ENCODE results near the gene ZDHHC14.
"Not testable (repeated sequence)": the region's sequence is repeated elsewhere in the genome, so short reads cannot be mapped to it uniquely, and the experiment has no call there.

Gene ZDHHC14

DNA sequence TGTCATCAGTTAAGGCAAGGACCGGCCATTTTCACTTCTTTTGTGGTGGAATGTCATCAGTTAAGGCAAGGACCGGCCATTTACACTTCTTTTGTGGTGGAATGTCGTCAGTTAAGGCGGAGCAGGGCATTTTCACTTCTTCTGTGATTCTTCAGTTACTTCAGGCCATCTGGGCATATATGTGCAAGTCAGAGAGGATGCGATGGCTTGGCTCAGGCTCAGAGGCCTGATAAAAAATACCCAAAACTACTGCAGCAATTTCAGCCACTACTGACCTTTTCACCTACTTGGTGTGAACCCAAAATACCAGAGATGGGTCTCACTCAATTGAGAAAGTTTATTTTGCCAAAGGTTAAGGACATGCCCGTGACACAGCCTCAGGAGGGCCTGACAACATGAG, 325.4 kb downstream of the ZDHHC14 start:
- not testable (repeated sequence) for H3K4me3 ChIP-seq (ENCODE audit: low read length); DNase-seq (ENCODE audit: low read depth, low spot score)

DNA sequence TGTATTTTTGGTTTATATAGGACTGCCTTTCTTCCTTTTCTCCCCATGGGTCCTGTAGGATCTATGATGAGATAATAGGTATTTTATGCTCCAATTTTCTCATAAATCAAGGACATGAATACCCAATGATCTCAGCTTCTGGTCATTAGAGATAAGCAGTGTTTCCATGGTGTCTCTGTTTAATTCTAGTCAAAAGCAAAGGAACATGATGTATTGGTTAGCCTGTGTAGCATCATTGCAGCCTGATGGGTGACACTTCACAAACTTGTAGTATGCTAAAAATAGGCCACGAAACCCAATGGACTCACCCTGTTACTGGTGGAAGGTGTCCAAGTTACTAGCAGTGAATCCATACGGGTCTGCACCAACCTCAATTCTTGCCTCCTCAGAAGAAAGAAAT, 325.9 kb downstream of the ZDHHC14 start:
- H3K4me3 ChIP-seq (ENCODE audit: low read length): no peak overlapping the region
- no peak for DNase-seq (ENCODE audit: low read depth, low spot score)

DNA sequence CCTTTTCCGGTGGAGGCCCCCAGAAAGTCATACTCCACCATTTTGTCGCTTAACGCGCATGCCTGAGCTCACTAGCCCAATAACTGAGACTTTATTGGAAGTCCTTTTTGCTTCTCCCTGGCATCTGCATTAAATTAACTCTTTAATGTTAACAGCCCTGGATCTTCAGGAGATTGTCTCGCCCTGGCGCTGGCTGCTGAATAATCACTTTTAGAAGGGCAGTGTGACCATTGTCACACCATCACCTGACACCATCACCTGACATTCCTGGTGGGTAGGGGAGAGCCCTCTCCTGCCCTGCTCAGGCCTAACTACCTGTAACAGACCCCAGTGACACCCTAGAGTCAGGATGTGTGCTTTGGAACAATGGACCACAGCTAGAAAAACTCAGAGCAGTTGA, 326.6 kb downstream of the ZDHHC14 start:
- no peak for DNase-seq (ENCODE audit: low read depth, low spot score)
- H3K4me3 ChIP-seq (ENCODE audit: low read length): no peak overlapping the region

DNA sequence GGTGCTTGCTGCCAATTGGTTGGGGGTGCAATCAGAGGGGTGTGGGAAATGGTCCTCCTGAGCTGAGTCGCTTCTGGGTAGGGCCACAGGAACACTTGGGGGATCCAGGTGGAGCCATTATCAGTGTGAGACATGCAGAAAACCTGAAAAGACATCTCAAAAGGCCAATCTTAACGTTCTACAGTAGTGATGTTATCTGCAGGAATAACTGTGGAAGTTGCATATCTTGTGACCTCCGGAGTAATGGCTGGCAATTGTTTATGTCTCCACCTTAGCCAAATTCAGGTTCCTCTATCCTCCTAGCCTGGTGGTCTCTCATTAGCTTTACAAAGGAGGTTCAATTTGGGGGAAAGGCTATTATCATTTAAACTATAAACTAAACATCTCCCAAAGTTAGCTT, 327.2 kb downstream of the ZDHHC14 start:
- DNase-seq (ENCODE audit: low read depth, low spot score): no peak

DNA sequence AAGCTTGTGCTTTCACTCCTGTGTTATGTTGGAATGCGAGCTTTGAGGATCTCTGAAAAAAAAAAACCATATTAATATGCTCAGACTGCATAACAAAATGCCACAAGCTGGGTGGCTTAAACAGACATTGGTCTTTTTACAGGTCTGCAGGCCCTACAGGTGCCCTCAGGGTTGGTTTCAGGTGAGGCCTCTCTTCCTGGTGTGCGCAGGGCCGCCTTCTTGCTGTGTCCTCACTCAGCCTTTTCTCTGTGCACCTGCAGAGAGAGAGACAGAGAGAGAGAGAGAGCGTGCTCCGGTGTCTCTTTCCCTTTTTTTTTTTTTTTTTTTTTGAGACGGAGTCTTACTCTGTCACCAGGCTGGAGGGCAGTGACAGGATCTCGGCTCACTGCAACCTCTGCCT, 327.9 kb downstream of the ZDHHC14 start:
- no peak for DNase-seq (ENCODE audit: low read depth, low spot score)
- H3K4me3 ChIP-seq (ENCODE audit: low read length): no peak overlapping the region

More for the DNA sequence above, 327.2 kb downstream of the ZDHHC14 start:
- no peak overlapping the region for H3K4me3 ChIP-seq (ENCODE audit: low read length)

DNA sequence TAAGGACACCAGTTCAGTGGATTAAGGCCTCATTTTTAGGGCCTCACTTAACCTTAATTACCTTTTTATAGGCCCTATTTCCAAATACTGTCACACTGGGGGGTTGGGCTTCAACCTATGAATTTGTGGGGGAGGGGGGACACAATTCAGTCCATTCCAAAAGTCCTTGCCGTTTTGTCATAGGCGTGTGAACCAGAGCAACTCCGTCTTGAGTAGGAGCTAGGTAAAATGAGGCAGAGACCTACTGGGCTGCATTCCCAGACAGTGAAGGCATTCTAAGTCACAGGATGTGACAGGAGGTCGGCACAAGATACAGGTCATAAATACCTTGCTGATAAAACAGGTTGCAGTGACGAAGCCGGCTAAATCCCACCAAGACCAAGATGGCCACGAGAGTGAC, 328.6 kb downstream of the ZDHHC14 start:
- no peak for DNase-seq (ENCODE audit: low read depth, low spot score)
- no peak overlapping the region for H3K4me3 ChIP-seq (ENCODE audit: low read length)

DNA sequence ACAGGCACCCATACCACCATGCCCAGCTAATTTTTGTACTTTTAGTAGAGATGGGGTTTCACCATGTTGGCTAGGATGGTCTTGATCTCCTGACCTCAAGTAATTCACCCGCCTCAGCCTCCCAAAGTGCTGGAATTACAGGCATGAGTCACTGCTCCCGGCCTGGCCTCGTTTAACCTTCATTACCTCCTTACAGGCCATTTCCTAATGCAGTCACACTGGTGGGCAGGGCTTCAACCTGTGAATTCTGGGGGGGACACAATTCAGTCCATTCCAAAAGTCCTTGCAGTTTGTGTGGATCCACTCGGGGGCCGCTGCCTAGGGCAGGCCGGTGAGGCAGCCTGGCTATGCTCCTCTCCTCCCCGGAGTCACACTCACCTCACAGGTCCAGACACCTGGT, 329.6 kb downstream of the ZDHHC14 start:
- H3K4me3 ChIP-seq (ENCODE audit: low read length): no peak overlapping the region
- DNase-seq (ENCODE audit: low read depth, low spot score): no peak

DNA sequence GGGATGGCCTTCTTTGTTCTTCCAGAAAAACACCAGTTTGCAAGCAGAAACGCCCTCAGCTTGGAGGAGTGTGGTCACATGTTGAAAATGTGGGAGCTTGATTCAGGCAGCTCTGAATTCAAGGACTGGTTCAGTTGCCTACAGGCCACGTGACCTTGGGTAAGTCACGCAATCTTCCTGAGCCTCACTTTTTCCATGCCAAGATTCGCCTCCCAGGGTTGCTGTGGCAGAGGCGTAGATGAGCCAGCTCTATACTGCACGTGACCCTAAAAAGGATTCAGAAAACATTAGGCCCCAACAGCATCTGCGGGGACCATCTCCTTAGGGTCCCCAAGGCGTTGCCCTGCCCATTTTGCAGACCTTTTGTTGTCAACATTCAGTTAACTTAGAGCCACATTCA, 330.1 kb downstream of the ZDHHC14 start:
- no peak for DNase-seq (ENCODE audit: low read depth, low spot score)
- H3K4me3 ChIP-seq (ENCODE audit: low read length): no peak overlapping the region

DNA sequence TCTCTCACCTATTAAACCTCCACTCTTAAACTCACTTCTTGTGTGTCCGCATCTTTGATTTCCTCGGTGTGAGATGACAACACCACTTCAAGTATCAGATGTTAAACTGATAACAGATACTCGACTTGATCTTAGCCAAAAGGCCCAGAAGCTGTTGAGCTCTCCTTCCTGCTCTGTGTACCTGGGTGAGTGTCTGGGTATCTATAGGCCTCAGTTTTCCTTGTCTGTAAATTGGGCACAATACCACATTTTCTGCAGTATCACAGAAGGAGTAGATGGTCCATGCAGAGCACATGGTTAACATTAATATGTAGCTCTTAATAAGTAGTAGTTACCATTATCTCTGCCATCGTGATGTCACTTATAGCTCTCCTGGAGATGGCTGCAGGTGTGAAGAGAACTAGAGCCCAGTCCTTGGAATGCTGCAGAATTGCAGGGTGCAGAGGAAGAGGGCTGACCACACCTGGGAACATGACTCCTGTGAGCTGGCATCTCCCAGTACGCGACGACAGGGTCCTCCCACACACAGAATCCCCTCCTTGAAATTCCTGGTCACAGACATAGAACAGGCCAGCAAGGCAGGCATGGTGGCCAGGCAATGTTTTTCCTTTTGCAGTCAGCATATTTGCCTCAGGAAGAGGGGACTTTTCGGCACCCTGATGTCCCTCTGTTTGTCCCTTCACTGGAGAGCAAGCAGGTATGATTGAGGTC, 331.8 kb downstream of the ZDHHC14 start:
- no peak for DNase-seq (ENCODE audit: low read depth, low spot score)
- no peak overlapping the region for H3K4me3 ChIP-seq (ENCODE audit: low read length)

DNA sequence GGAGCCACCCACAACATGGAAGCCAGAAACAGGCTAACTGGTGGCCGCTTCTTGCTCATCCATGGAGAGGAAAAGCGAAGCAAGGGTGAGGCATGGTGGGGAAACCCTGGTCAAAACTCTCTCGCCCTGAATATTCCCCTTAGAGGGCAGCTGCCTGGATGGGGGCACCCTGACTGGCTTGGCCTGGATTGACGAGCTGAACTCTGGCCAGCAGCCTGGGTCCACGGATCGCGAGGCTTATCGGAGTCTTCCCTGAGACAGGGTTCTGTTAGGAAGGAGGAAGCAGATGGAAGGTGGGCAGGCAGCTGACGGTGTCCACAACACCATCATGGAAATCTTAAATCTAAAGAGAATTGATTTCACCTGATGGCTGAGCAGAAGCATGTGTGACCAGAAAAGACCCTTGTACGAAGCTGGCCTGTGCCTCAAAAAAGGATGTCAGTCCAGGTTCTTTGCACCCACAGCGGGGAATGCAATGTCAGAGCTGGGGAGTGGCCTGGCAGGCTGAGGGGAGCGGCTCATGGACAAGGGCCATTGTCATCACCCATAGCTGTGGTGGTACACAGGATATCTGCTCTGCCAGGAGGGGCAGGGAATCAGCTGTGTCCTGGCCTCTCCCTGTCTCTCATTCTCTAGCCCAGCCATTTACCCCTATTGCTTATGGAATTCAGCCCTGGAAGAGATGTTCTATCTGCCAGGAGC, 332.6 kb downstream of the ZDHHC14 start:
- H3K4me3 ChIP-seq (ENCODE audit: low read length): no peak overlapping the region

DNA sequence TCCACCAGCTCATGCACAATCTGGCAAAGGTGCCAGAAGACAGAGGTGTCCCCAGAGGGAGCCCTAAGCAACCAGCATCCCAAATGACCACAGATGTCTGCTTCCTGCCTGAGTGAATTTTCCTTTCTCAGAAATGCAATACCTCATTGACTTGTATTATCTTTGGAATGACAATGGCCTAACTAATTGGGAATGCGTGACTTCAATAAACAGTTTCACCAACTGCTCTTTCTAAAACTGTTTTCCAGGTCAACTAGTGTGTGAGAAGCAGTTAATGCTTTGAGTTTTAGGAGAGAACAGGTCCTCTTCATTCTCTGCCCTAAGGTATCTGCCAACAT, 333.1 kb downstream of the ZDHHC14 start:
- no peak for DNase-seq (ENCODE audit: low read depth, low spot score)
- H3K4me3 ChIP-seq (ENCODE audit: low read length): no peak overlapping the region

More for the DNA sequence above, 332.6 kb downstream of the ZDHHC14 start:
- no peak for DNase-seq (ENCODE audit: low read depth, low spot score)

DNA sequence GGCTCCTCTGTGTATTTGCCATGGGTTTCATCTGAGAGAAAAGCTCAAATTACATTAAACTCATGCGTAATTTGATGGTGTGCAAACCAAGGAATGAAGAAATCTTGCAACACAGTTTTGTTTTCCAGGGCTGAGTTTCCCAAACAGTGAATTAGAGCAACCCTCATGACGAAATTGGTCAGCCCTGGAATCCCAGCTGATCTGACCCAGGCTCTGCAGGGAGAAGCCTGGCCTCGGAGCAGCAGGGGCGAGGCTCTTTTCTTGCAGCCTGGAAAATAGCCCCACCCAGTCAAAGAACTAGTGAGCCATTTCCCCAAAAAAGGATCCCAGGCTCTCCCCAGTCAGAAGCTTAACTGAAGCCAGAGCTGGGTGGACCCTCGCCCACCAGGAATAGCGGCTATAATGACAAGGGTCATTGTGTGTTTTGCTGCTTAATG, 334.8 kb downstream of the ZDHHC14 start:
- DNase-seq (ENCODE audit: low read depth, low spot score): no peak
- H3K4me3 ChIP-seq (ENCODE audit: low read length): no peak overlapping the region

DNA sequence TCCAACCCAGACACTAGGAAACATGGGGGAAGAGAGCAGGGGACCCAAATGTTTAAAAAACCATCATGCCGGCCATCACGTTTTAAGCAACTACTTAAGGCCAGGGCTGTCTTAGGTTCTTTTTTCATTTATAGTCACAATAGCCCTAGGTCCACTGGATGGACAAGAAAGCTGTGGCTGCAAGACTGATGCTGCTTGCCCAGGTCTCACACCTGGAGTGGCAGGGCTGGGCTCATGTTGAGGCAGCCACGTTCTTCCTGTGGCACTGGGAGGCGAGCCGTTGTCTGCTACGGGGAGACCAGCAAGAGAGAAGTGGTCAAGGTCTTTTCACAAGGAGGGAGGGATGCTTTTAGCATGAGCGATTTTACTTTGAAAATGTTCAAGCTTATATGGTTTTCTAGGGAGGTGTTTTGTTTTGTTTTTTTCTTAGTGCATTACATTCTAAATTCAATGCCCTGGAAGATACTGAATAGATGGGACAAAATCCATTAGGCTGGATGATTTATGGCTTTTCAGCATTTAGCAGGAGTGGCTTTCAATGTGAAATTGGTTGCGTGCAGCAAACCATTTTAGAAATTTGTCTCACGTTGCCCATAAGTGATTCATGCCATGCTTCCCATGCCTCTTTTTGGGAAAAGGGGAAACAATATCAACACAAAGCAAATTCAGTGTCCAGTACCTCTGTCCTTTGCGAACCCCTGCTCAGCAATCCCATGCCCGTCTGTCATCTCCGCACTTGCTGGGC, 335.4 kb downstream of the ZDHHC14 start:
- no peak for DNase-seq (ENCODE audit: low read depth, low spot score)
- no peak overlapping the region for H3K4me3 ChIP-seq (ENCODE audit: low read length)

DNA sequence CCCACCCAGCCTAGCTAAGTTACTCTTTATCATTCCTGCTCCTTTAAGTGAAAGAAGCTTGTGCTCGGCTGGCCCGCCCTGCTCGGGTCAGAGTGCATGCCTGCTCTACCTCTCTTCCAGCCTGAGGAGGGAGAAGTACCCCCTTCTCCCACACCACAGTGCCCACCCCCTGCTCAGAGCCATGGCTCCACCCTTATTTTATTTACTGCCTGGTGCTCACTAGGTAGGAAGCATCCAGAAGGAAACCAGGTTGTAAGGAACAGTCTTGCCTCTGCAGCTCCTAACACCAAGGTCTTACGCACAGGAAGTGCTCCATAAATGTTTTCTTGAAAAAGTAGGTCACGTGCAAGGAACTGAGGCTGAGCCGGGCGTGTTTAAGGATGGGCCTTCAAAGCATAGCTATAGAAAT, 336.4 kb downstream of the ZDHHC14 start:
- DNase-seq (ENCODE audit: low read depth, low spot score): no peak
- H3K4me3 ChIP-seq (ENCODE audit: low read length): no peak overlapping the region

DNA sequence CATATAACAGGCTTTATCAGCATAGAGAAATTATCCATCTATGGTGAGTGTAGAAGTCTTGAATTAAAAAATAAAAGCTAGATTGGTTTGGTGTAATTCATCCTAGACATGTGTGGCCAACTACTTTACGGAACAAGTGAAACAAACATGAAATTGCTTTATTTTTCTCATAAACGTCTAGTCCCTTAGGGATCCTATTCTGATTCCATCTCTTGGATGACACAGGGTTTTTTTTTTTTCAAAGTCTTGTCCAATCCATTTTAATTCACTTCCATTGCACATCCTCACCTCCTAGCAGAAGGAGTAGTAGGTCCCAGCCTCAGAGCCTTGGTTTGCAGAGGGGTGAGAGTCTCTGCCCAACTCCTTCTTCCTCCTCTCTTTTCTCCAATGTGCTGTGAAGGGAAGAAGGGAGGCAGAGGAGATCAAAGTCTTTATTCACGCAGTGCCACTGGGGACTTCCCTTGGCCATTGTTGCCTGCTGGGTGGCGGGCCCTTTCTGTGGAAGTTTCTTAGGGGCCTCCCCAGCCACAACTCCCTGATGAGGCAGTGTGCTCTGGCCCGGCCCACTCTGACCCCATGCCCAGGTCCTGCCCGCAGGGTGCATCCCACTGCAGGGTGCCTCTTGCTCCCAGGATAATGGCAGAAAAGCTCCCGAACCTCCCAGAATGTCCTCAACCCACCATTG, 337.7 kb downstream of the ZDHHC14 start:
- H3K4me3 ChIP-seq (ENCODE audit: low read length): no peak overlapping the region
- DNase-seq (ENCODE audit: low read depth, low spot score): no peak

DNA sequence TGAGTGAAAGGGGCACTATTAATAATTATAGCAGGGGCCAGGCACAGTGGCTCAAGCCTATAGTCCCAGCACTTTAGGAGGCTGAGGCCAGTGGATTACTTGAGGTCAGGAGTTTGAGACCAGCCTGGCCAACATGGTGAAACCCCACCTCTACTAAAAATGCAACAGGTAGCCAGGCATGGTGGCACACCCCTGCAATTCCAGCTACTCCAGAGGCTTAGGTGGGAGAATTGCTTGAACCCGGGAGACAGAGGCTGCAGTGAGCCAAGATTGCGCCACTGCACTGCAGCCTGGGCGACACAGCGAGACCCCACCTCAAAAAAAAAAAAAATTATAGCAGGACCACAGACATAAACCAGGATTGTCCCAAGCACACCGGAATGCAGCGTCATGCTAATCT, 340.0 kb downstream of the ZDHHC14 start:
- not testable (repeated sequence) for DNase-seq (ENCODE audit: low read depth, low spot score); H3K4me3 ChIP-seq (ENCODE audit: low read length)

DNA sequence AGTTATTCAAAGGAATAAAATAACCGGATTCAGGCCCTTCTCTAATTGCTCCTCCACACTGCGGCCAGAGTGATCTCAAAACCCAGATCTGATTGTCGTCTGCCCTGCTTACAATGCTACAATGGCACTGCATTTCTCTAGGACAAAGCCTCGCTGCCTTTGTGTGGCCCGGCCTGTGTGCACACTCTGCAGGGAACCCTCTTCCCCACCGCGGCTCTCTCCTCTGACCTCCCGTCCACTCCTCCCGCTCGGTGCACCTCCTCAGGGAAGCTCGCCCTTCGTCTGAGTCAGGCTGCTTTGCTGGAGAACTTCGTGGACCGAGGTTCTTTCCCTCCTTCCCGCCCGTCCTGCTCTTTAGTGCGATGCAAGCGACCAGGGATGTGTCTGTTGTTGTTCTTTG, 340.4 kb downstream of the ZDHHC14 start:
- no peak for DNase-seq (ENCODE audit: low read depth, low spot score)
- no peak overlapping the region for H3K4me3 ChIP-seq (ENCODE audit: low read length)

DNA sequence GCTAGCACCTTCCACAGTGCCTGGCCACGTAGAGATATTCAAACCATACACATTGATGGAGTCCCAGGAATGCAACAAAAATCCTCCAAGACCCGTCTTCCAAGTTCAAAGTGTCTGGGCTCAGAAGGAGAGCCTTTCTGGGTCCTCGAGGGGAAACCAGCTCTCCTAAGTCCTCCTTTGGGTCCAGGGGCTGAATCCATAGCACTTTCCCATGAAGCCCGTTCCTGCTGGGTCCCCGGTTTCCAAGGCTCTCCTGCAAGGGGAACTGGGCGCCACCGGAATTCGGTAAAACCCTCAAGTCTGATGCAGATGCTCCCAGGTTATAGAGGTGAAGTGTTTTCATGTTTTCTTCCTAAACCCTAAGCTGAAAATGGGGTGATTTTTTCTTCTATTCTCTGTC, 340.8 kb downstream of the ZDHHC14 start:
- H3K4me3 ChIP-seq (ENCODE audit: low read length): no peak overlapping the region
- DNase-seq (ENCODE audit: low read depth, low spot score): no peak

DNA sequence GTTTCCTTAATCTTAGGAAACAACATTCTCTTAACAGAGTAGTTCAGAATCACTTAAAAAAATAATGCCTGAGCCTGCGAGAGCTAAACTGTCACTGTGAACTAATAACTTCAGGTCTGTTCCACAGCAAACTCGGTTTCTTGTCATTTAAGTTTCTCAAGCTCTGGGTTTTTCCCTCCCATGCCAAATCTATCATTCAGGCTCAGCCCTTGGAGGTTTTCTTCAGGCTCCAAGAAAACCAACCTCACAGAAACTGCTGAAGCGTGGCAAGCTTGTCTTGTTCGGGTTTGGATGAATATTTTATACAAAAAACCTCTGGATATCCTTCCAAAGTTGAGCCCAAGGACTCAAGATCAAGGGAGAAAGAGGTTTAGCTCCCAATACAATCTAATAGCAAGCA, 342.4 kb downstream of the ZDHHC14 start:
- H3K4me3 ChIP-seq (ENCODE audit: low read length): no peak overlapping the region
- no peak for DNase-seq (ENCODE audit: low read depth, low spot score)

Data from Jurkat, Clone E6-1 (cell line).